Measurements from ENCODE around the gene ASB16.

The ASB16 gene

GRCh38 chr17:44198721-44199552, 28.4 kb downstream of the ASB16 start:
- Histone ChIP-seq H3K27ac (ENCODE audit: low read length) (peak overlapping the region; percentile 72), H3K9me2 (replicated peaks; ENCODE audit: insufficient read depth, low read length) (no peaks in the 10 kb centered on the region), H3F3A (ENCODE audit: insufficient read depth, low read length) (peaks cover 44% of the 10 kb centered on the region), H3K27me3 (replicated peaks; ENCODE audit: insufficient read depth, low read length) (no peaks in the 10 kb centered on the region), H3K4me3 (ENCODE audit: low read length) (peak overlapping the region; percentile 86), H2AFZ (ENCODE audit: low read length) (0 out of 2 replicates have a peak overlapping the region, but pooled peaks have one; percentile 22), H3K79me2 (ENCODE audit: low read length) (peaks cover 45% of the 10 kb centered on the region), H3K36me3 (replicated peaks; ENCODE audit: insufficient read depth, low read length) (no peaks in the 10 kb centered on the region; the same call in 1 of the 2 replicates), H3K9ac (ENCODE audit: low read length) (peak overlapping the region; percentile 82), H4K20me1 (ENCODE audit: insufficient read depth, low read length) (no peaks in the 10 kb centered on the region), H3K9me3 (replicated peaks; ENCODE audit: insufficient read depth, low read length) (no peaks in the 10 kb centered on the region), H3K4me2 (ENCODE audit: low read depth, low read length) (peak overlapping the region; percentile 89), H3K4me1 (ENCODE audit: low read length) (peaks cover 12% of the 10 kb centered on the region)
- peak; percentile 46 for DNase-seq
- TF ChIP-seq EZH2 (optimal IDR thresholded peaks at IDR 0.05; ENCODE audit: low read depth, low read length) (no peak), EZH2phosphoT487 (IDR thresholded peaks at IDR 0.05; ENCODE audit: low read length) (no peak), CTCF (IDR thresholded peaks at IDR 0.05; ENCODE audit: low read length) (no peak)

GRCh38 chr17:44199553-44200477, 29.3 kb downstream of the ASB16 start, which contains the start of gene ATXN7L3:
Gene ATXN7L3 (minus strand): TSS chr17:44199884. CDS start chr17:44198070, 1,814 bp downstream.
- H3K36me3 ChIP-seq (replicated peaks; ENCODE audit: insufficient read depth, low read length): no peaks in the 10 kb centered on the region; the same call in 1 of the 2 replicates
- H2AFZ ChIP-seq (ENCODE audit: low read length): peak within 1 kb of the TSS; percentile 31
- DNase-seq: peak; percentile 97
- peak within 1 kb of the TSS; percentile 82 for H3K9ac ChIP-seq (ENCODE audit: low read length)
- peak within 1 kb of the TSS; percentile 96 for H3K4me2 ChIP-seq (ENCODE audit: low read depth, low read length)
- H3K79me2 ChIP-seq (ENCODE audit: low read length): peaks cover 40% of the 10 kb centered on the region
- peaks cover 53% of the 10 kb centered on the region for H3F3A ChIP-seq (ENCODE audit: insufficient read depth, low read length)
- peak within 1 kb of the TSS; percentile 72 for H3K27ac ChIP-seq (ENCODE audit: low read length)
- H4K20me1 ChIP-seq (ENCODE audit: insufficient read depth, low read length): no peaks in the 10 kb centered on the region
- H3K9me3 ChIP-seq (replicated peaks; ENCODE audit: insufficient read depth, low read length): no peaks in the 10 kb centered on the region
- TF ChIP-seq EZH2 (optimal IDR thresholded peaks at IDR 0.05; ENCODE audit: low read depth, low read length) (no peak), EZH2phosphoT487 (IDR thresholded peaks at IDR 0.05; ENCODE audit: low read length) (no peak), CTCF (IDR thresholded peaks at IDR 0.05; ENCODE audit: low read length) (no peak)
- H3K9me2 ChIP-seq (replicated peaks; ENCODE audit: insufficient read depth, low read length): no peaks in the 10 kb centered on the region
- H3K27me3 ChIP-seq (replicated peaks; ENCODE audit: insufficient read depth, low read length): no peaks in the 10 kb centered on the region
- peaks cover 12% of the 10 kb centered on the region for H3K4me1 ChIP-seq (ENCODE audit: low read length)
- peak within 1 kb of the TSS; percentile 86 for H3K4me3 ChIP-seq (ENCODE audit: low read length)

- H4K20me1 ChIP-seq (ENCODE audit: insufficient read depth, low read length): no peaks in the 10 kb centered on the region
- H3K27ac ChIP-seq (ENCODE audit: low read length): peak overlapping the region; percentile 69
These were observed 30.1 kb downstream of the ASB16 start for GRCh38 chr17:44200478-44201155.

More at GRCh38 chr17:44200478-44201155, 30.1 kb downstream of the ASB16 start:
- Histone ChIP-seq H3K36me3 (replicated peaks; ENCODE audit: insufficient read depth, low read length) (no peaks in the 10 kb centered on the region; the same call in 1 of the 2 replicates), H3K79me2 (ENCODE audit: low read length) (peaks cover 35% of the 10 kb centered on the region), H2AFZ (ENCODE audit: low read length) (peak overlapping the region; percentile 31), H3K9me2 (replicated peaks; ENCODE audit: insufficient read depth, low read length) (no peaks in the 10 kb centered on the region), H3K4me3 (ENCODE audit: low read length) (peak overlapping the region; percentile 70), H3K9ac (ENCODE audit: low read length) (peak overlapping the region; percentile 79), H3K4me1 (ENCODE audit: low read length) (peaks cover 12% of the 10 kb centered on the region), H3K9me3 (replicated peaks; ENCODE audit: insufficient read depth, low read length) (no peaks in the 10 kb centered on the region), H3K27me3 (replicated peaks; ENCODE audit: insufficient read depth, low read length) (no peaks in the 10 kb centered on the region), H3K4me2 (ENCODE audit: low read depth, low read length) (peak overlapping the region; percentile 96), H3F3A (ENCODE audit: insufficient read depth, low read length) (peaks cover 60% of the 10 kb centered on the region)
- TF ChIP-seq EZH2 (optimal IDR thresholded peaks at IDR 0.05; ENCODE audit: low read depth, low read length): no peak
- TF ChIP-seq CTCF (IDR thresholded peaks at IDR 0.05; ENCODE audit: low read length): no peak
- no peak for TF ChIP-seq EZH2phosphoT487 (IDR thresholded peaks at IDR 0.05; ENCODE audit: low read length)
- peak; percentile 19 for DNase-seq
